Sigmoid colon (tissue), 4 donors: Measurements from ENCODE around the gene SCAMP1.

Source experiments
- EP300 ChIP-seq, 4 donors: sonication (generic); formaldehyde crosslinking; IDR thresholded peaks; one replicate each; pipeline ENCODE4 v1.6.1; 2017; ENCODE audit warnings: antibody characterized with exemption in 4 of 4
- POLR2A ChIP-seq, 2 donors: fragments of 450-650 bp; IDR thresholded peaks; one replicate each; pipeline ENCODE4 v1.6.1; 2016; ENCODE audit warnings: antibody characterized with exemption in 2 of 2, mild to moderate bottlenecking in 2 of 2, moderate library complexity in 2 of 2
- POLR2AphosphoS5 ChIP-seq, 4 donors: sonication (generic); formaldehyde crosslinking; IDR thresholded peaks; one replicate each; pipeline ENCODE4 v1.6.1; 2017; ENCODE audit warnings: antibody characterized with exemption in 4 of 4
- TF ChIP-seq, protein P1 (sequence below), 4 experiments: fragments of 450-650 bp in 3 of 4; fragments of 200-600 bp in 1 of 4; IDR thresholded peaks; one replicate each; pipeline ENCODE4 v1.5.1; 2016 to 2019; ENCODE audit warnings: antibody characterized with exemption in 4 of 4, mild to moderate bottlenecking in 3 of 4, moderate library complexity in 2 of 4

DNA sequence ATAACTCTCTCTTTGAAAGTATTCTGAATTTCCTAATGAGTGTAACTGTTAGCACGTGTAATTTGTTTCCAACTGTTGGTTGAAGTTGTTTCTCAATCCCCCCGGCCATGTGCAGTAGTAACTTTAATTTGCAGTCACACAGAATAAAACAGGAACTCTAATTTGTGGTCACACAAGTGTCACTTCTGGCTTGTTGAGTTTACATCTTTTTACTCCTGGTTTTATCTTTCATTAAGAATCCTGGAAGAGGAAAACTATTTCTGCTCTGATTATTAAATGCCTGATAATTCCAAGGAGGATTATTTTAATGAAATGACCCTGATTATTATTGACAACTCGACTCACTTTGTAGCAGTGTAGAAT is 1.2 kb downstream of the SCAMP1 start:
- TF ChIP-seq EP300 (IDR thresholded peaks at IDR 0.05) (no peak), POLR2A (IDR thresholded peaks at IDR 0.05) (no peak), POLR2AphosphoS5 (IDR thresholded peaks at IDR 0.05) (no peak)
- TF ChIP-seq, protein P1, sequence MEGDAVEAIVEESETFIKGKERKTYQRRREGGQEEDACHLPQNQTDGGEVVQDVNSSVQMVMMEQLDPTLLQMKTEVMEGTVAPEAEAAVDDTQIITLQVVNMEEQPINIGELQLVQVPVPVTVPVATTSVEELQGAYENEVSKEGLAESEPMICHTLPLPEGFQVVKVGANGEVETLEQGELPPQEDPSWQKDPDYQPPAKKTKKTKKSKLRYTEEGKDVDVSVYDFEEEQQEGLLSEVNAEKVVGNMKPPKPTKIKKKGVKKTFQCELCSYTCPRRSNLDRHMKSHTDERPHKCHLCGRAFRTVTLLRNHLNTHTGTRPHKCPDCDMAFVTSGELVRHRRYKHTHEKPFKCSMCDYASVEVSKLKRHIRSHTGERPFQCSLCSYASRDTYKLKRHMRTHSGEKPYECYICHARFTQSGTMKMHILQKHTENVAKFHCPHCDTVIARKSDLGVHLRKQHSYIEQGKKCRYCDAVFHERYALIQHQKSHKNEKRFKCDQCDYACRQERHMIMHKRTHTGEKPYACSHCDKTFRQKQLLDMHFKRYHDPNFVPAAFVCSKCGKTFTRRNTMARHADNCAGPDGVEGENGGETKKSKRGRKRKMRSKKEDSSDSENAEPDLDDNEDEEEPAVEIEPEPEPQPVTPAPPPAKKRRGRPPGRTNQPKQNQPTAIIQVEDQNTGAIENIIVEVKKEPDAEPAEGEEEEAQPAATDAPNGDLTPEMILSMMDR (IDR thresholded peaks at IDR 0.05): no peak
